ENCODE data around the gene BCL6.

- no peak for TF ChIP-seq EP300 (IDR thresholded peaks at IDR 0.05)
- TF ChIP-seq CTCF (IDR thresholded peaks at IDR 0.05), result no peak
- no peak for TF ChIP-seq POLR2A (IDR thresholded peaks at IDR 0.05)
Observed at GRCh38 chr3:187696021-187696420, 49.2 kb downstream of the BCL6 start.
